Trophoblast cell (in vitro differentiated cells and primary cell): ENCODE results near the gene EML1.

Experiments used
- DNase-seq, 2 donors: peaks; one replicate each; pipeline ENCODE4 v3.0.0-alpha.2; 2016
- H2AFZ ChIP-seq: 2 replicates; pipeline ENCODE4 v1.6.1; 2013; ENCODE audit warnings: low read length, moderate library complexity, mild to moderate bottlenecking; ENCODE audit not compliant: insufficient read depth, poor library complexity
- H2AK5ac ChIP-seq: 2 replicates; pipeline ENCODE4 v1.6.1; 2013; ENCODE audit warnings: mild to moderate bottlenecking, low read length
- H2BK120ac ChIP-seq: 2 replicates; pipeline ENCODE4 v1.6.1; 2013; ENCODE audit warnings: low read length, mild to moderate bottlenecking, moderate library complexity; ENCODE audit not compliant: insufficient read depth, poor library complexity
- H2BK12ac ChIP-seq: 2 replicates; pipeline ENCODE4 v1.6.1; 2013; ENCODE audit warnings: mild to moderate bottlenecking, low read length, moderate library complexity
- H2BK5ac ChIP-seq: 2 replicates; pipeline ENCODE4 v1.6.1; 2013; ENCODE audit warnings: low read length, low read depth, moderate library complexity, mild to moderate bottlenecking; ENCODE audit not compliant: poor library complexity
- H3K14ac ChIP-seq: 2 replicates; pipeline ENCODE4 v1.6.1; 2013; ENCODE audit warnings: mild to moderate bottlenecking, low read length
- H3K18ac ChIP-seq: 2 replicates; pipeline ENCODE4 v1.6.1; 2013; ENCODE audit warnings: mild to moderate bottlenecking, low read length
- H3K23ac ChIP-seq: 2 replicates; pipeline ENCODE4 v1.6.1; 2013; ENCODE audit warnings: low read length
- H3K27ac ChIP-seq: 2 replicates; pipeline ENCODE4 v1.5.1; 2013; ENCODE audit warnings: low read depth, mild to moderate bottlenecking, inconsistent platforms, low read length, moderate library complexity
- H3K27me3 ChIP-seq: 2 replicates; pipeline ENCODE4 v1.6.1; 2013; ENCODE audit warnings: inconsistent platforms, mild to moderate bottlenecking, low read length, moderate library complexity; ENCODE audit not compliant: insufficient read depth
- H3K36me3 ChIP-seq, 2 experiments: 1 replicate in 1 of 2; 2 replicates in 1 of 2; pipeline ENCODE4 v1.6.1; 2013; ENCODE audit warnings: low read length in 2 of 2, mild to moderate bottlenecking in 2 of 2, moderate library complexity in 1 of 2; ENCODE audit not compliant: insufficient read depth in 2 of 2, control insufficient read depth in 1 of 2
- H3K4ac ChIP-seq: 2 replicates; pipeline ENCODE4 v1.6.1; 2013; ENCODE audit warnings: low read depth, mild to moderate bottlenecking, low read length, moderate library complexity
- H3K4me1 ChIP-seq, 2 experiments: 1 replicate in 1 of 2; 2 replicates in 1 of 2; pipeline ENCODE4 v1.6.1; 2013; ENCODE audit warnings: low read length in 2 of 2, mild to moderate bottlenecking in 2 of 2, moderate library complexity in 1 of 2; ENCODE audit not compliant: insufficient read depth in 2 of 2, control insufficient read depth in 1 of 2
- H3K4me2 ChIP-seq: 2 replicates; pipeline ENCODE4 v1.6.1; 2013; ENCODE audit warnings: inconsistent platforms, mild to moderate bottlenecking, low read length, moderate library complexity
- H3K4me3 ChIP-seq: 2 replicates; pipeline ENCODE4 v1.5.1; 2013; ENCODE audit warnings: mild to moderate bottlenecking, low read depth, low read length, inconsistent platforms
- H3K79me1 ChIP-seq: one replicate; pipeline ENCODE4 v1.6.1; 2013; ENCODE audit warnings: low read length
- H3K79me2 ChIP-seq: 2 replicates; pipeline ENCODE4 v1.6.1; 2013; ENCODE audit warnings: low read length, mild to moderate bottlenecking; ENCODE audit not compliant: control insufficient read depth, insufficient read depth, poor library complexity
- H3K9ac ChIP-seq: 2 replicates; pipeline ENCODE4 v1.6.1; 2013; ENCODE audit warnings: mild to moderate bottlenecking, low read length
- H3K9me3 ChIP-seq: 2 replicates; pipeline ENCODE4 v1.6.1; 2013; ENCODE audit warnings: low read depth, mild to moderate bottlenecking, control low read depth, inconsistent platforms, low read length; ENCODE audit not compliant: insufficient read depth
- H4K12ac ChIP-seq: 2 replicates; pipeline ENCODE4 v1.6.1; 2013; ENCODE audit warnings: low read depth, mild to moderate bottlenecking, low read length, moderate library complexity
- H4K8ac ChIP-seq: 2 replicates; pipeline ENCODE4 v1.6.1; 2013; ENCODE audit warnings: low read depth, mild to moderate bottlenecking, low read length, moderate library complexity
- H4K91ac ChIP-seq: one replicate; pipeline ENCODE4 v1.6.1; 2013; ENCODE audit warnings: low read depth, mild to moderate bottlenecking, low read length, moderate library complexity
- whole genome bisulfite sequencing: extraction: QIAGEN DNeasy Blood & Tissue Kit; methylation state at CpG from one replicate; pipeline ENCODE4 v1.1.7; 2013; ENCODE audit warnings: missing lambda C conversion rate; ENCODE audit not compliant: insufficient read length, insufficient coverage; ENCODE audit errors: extremely low coverage; 5-methylcytosine and 5-hydroxymethylcytosine counted together

Gene EML1

DNA sequence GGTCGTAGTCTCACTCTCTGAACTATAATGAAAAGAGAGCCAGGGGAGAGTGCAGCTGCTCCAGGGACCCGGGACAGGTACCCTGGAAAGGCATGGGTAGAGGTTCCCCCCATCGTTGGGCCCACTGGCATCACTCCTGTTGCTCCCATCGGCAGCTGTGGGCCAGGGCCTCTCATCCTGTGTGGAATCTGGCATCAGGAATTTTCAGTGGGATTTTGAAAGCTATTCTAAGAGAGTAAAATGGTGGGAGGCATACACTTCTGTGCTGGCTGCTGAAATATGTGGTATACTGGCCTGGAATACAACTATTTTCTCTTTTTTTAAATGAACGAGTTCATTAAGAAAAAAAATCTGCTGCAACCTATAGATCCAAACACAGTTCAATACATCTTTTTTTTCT lies 38.1 kb downstream of the EML1 start:
- no CpG with 5 or more reads among the region's 5 CpGs for WGBS
- no peaks in the 10 kb centered on the region for H3K4me1 ChIP-seq
- DNase-seq: no peak
- no peak overlapping the region for H2BK12ac ChIP-seq
- no peak overlapping the region for H2BK120ac ChIP-seq
- peaks cover 2% of the 10 kb centered on the region for H3K79me2 ChIP-seq
- H3K4me2 ChIP-seq: no peak overlapping the region
- no peaks in the 10 kb centered on the region for H3K9me3 ChIP-seq
- H4K8ac ChIP-seq: no peak overlapping the region
- no peaks in the 10 kb centered on the region for H3K27me3 ChIP-seq
- H3K4ac ChIP-seq: no peak overlapping the region
- no peak overlapping the region for H3K27ac ChIP-seq
- H3K79me1 ChIP-seq: no peaks in the 10 kb centered on the region
- H3K9ac ChIP-seq: no peak overlapping the region
- no peak overlapping the region for H2BK5ac ChIP-seq
- no peak overlapping the region for H4K91ac ChIP-seq
- no peak overlapping the region for H2AK5ac ChIP-seq
- H4K12ac ChIP-seq: no peak overlapping the region
- no peak overlapping the region for H3K14ac ChIP-seq
- H3K36me3 ChIP-seq: no peaks in the 10 kb centered on the region
- no peak overlapping the region for H3K4me3 ChIP-seq
- H3K23ac ChIP-seq: no peak overlapping the region
- no peak overlapping the region for H2AFZ ChIP-seq
- H3K18ac ChIP-seq: no peak overlapping the region

DNA sequence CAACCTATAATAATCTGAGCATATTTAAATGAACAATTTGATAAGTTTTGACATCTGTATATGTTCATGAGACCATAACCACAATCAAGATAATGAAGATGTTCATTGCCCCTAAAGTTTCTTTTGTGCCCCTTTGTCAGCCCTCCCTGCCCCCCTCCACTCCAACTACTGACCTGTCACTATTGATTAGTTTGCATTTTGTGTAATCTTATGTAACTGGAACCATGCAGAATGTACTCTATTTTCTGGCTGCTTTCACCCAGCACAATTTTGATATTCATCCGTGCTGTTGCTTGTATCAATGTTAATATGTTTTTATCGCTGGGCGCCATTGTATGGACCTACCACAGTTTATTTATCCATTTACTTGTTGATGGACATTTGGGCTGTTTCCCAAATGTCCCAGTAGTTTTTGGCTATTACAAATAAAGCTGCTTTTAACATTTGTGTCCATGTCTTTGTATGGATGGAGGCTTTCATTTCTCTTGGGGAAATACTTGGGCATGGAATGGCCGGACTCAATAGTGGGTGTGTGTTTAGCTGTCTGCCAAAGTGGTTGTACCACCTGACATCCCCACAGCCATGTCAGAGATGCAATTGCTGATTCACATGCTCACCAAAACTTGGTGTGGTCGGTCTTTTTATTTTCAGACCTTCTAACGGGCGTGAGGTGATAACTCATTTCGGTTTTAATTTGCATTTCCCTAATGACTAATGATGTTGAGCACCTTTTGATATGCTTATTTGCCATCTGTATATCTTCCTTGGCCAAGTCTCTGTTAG lies 38.9 kb downstream of the EML1 start:
- Histone ChIP-seq H3K27me3 (no peaks in the 10 kb centered on the region), H4K8ac (no peak overlapping the region), H2AFZ (no peak overlapping the region), H2BK5ac (no peak overlapping the region), H3K18ac (no peak overlapping the region), H3K9ac (no peak overlapping the region), H2BK120ac (no peak overlapping the region), H3K4ac (no peak overlapping the region), H3K23ac (no peak overlapping the region), H4K91ac (no peak overlapping the region), H3K79me1 (no peaks in the 10 kb centered on the region), H3K14ac (no peak overlapping the region), H3K4me2 (no peak overlapping the region), H3K4me3 (no peak overlapping the region), H4K12ac (no peak overlapping the region), H3K9me3 (no peaks in the 10 kb centered on the region), H2AK5ac (no peak overlapping the region), H2BK12ac (no peak overlapping the region), H3K4me1 (peaks cover 0 to 2% of the 10 kb centered on the region in 2 experiments), H3K27ac (no peak overlapping the region), H3K79me2 (peaks cover 2% of the 10 kb centered on the region), H3K36me3 (no peaks in the 10 kb centered on the region)
- no CpG with 5 or more reads among the region's 8 CpGs for WGBS
- no peak for DNase-seq

DNA sequence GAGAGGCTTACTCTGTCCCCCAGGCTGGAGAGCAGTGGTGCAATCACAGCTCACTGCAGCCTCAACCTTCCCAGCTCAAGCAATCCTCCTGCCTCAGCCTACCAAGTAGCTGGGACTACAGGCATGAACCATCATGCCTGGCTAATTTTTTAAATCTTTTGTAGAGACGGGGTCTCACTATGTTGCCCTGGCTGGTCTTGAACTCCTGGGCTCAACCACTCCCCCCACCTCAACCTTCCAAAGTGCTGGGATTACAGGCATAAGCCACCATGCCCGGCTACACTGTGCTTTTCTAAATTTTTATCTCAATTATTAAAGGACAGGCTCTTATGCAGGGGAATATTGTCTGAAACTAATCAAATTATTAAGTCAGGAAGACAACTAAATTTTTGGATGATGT lies 44.6 kb downstream of the EML1 start:
- no peak overlapping the region for H3K18ac ChIP-seq
- H2AK5ac ChIP-seq: no peak overlapping the region
- no peak overlapping the region for H3K4me2 ChIP-seq
- H3K4ac ChIP-seq: no peak overlapping the region
- H3K79me2 ChIP-seq: peaks cover 1% of the 10 kb centered on the region
- H2BK120ac ChIP-seq: no peak overlapping the region
- no peaks in the 10 kb centered on the region for H3K9me3 ChIP-seq
- H3K9ac ChIP-seq: no peak overlapping the region
- H2BK5ac ChIP-seq: no peak overlapping the region
- H3K14ac ChIP-seq: no peak overlapping the region
- no peak overlapping the region for H4K8ac ChIP-seq
- H2AFZ ChIP-seq: no peak overlapping the region
- H3K23ac ChIP-seq: no peak overlapping the region
- H4K12ac ChIP-seq: no peak overlapping the region
- no peaks in the 10 kb centered on the region for H3K27me3 ChIP-seq
- H2BK12ac ChIP-seq: no peak overlapping the region
- no peak overlapping the region for H3K4me3 ChIP-seq
- H3K27ac ChIP-seq: no peak overlapping the region
- peaks cover 2% of the 10 kb centered on the region for H3K79me1 ChIP-seq
- DNase-seq: no peak
- no CpG with 5 or more reads among the region's 2 CpGs for WGBS
- H3K4me1 ChIP-seq: peaks cover 0 to 5% of the 10 kb centered on the region in 2 experiments
- H4K91ac ChIP-seq: no peak overlapping the region
- no peaks in the 10 kb centered on the region for H3K36me3 ChIP-seq

DNA sequence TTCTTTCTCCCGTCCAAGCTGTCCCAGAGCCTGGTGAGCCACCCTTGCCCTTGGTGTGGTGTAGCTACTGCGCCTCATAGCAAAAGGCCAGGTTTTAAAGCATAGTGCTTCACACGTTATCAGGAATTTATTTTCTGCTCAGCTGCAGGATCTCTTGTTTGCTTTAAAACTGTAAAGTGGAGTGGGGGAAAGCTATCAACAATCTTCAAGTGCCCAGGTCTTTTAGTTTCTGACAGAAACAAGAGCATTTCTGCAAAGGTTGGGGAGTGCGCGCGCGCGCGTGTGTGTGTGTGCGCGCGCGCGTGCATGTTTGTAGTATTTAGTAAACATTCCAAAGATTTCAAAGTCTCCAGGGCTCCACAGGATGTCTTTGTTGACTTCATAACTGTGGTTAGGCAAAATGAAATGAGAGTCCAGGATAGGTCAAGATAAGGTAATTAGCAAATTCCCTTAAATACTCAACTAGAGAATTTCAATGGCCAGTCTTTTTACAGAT lies 45.5 kb downstream of the EML1 start:
- DNase-seq: peak; percentile 18 to 45
- Histone ChIP-seq H3K27ac (no peak overlapping the region), H3K4me3 (no peak overlapping the region), H3K23ac (no peak overlapping the region), H3K36me3 (no peaks in the 10 kb centered on the region), H2BK120ac (no peak overlapping the region), H4K91ac (no peak overlapping the region), H3K18ac (no peak overlapping the region), H3K14ac (no peak overlapping the region), H3K79me2 (peaks cover 1% of the 10 kb centered on the region), H3K4me1 (peaks cover 0 to 5% of the 10 kb centered on the region in 2 experiments), H3K79me1 (peaks cover 2% of the 10 kb centered on the region), H2AK5ac (no peak overlapping the region), H3K4ac (no peak overlapping the region), H2BK12ac (no peak overlapping the region), H3K9ac (no peak overlapping the region), H2BK5ac (peak overlapping the region; percentile 79), H2AFZ (no peak overlapping the region), H3K4me2 (peak overlapping the region; percentile 50), H4K12ac (no peak overlapping the region), H4K8ac (no peak overlapping the region), H3K9me3 (no peaks in the 10 kb centered on the region), H3K27me3 (no peaks in the 10 kb centered on the region)
- WGBS: no CpG with 5 or more reads among the region's 14 CpGs
